ENCODE measurements around the gene GRXCR2. TPM values are rescaled to one million over a fixed set of nuclear protein-coding genes. Genes with fewer than 3 reads are reported as not detected.

GRXCR2 gene
- total RNA-seq, result not detected in 2 replicates

GRCh38 chr5:145872914-145873313, at the start of gene GRXCR2:
Gene GRXCR2 (minus strand): TSS chr5:145873014. CDS start chr5:145872968, 46 bp downstream.

GRCh38 chr5:145834917-145835847, 37.6 kb downstream of the GRXCR2 start, which contains the start of gene PRELID2:
Gene PRELID2 (minus strand): TSS chr5:145835342. CDS start chr5:145835251, 91 bp downstream.

Other genes with a start within 250 kb of the GRXCR2 start
- 19.6 and 39.0 TPM in 2 replicates for gene PRELID2, start 37.7 kb downstream of the GRXCR2 start, total RNA-seq
- 10.9 and 18.6 TPM in 2 replicates for gene SH3RF2, start 63.6 kb upstream of the GRXCR2 start, total RNA-seq
- 0.43 TPM in 1 of 2 replicates, not detected in the other for gene PLAC8L1, start 232.6 kb upstream of the GRXCR2 start, total RNA-seq